Activated B cell treated with CpG ODN at 0.5 μM for 24 hours (primary cell): ENCODE results near the gene GRIA1. TPM values are rescaled to one million over a fixed set of nuclear protein-coding genes. Genes with fewer than 3 reads are reported as not detected.

Source experiments
- ATAC-seq: fragments of 200-7000 bp; cut with Tn5 transposase; one replicate; pipeline ENCODE4 v1.10.0; 2021; ENCODE audit warnings: low read depth, mild to moderate bottlenecking, moderate library complexity
- CTCF ChIA-PET: fragments of 350-600 bp; sonication (Branson Sonifier 250); formaldehyde crosslinking; loops from one replicate; lab custom pipeline; 2021; ENCODE audit warnings: antibody characterized with exemption; lab: Charles Lee
- POLR2A ChIA-PET: fragments of 350-600 bp; sonication (Branson Sonifier 250); formaldehyde crosslinking; loops from one replicate; lab custom pipeline; 2021; ENCODE audit warnings: antibody characterized with exemption; lab: Charles Lee
- DNase-seq: peaks from one replicate; pipeline ENCODE4 v3.0.0; 2022
- H3K27ac Mint-ChIP-seq: one replicate; pipeline ENCODE4 v1.8.0; 2020; ENCODE audit warnings: mixed read lengths
- H3K27me3 Mint-ChIP-seq: one replicate; pipeline ENCODE4 v1.8.0; 2021; ENCODE audit warnings: mixed read lengths
- H3K36me3 Mint-ChIP-seq: one replicate; pipeline ENCODE4 v1.8.0; 2021; ENCODE audit warnings: low read depth, mixed read lengths
- H3K4me1 Mint-ChIP-seq: one replicate; pipeline ENCODE4 v1.8.0; 2021; ENCODE audit warnings: mixed read lengths
- H3K4me3 Mint-ChIP-seq: one replicate; pipeline ENCODE4 v1.8.0; 2020; ENCODE audit warnings: mild to moderate bottlenecking, mixed read lengths
- H3K9me3 Mint-ChIP-seq: one replicate; pipeline ENCODE4 v1.8.0; 2020; ENCODE audit warnings: mixed read lengths
- intact Hi-C: fragments of 100-400 bp; cut with micrococcal nuclease; formaldehyde crosslinking; loops from one replicate; pipeline ENCODE4 v1.15.1; 2024
- total RNA-seq: library from RNA; stranded (reverse); gene quantifications from 2 replicates; pipeline ENCODE4 v1.2.3, GENCODE V29; 2022
- TF ChIP-seq, protein P1 (sequence below): fragments of 200-600 bp; IDR thresholded peaks from one replicate; pipeline ENCODE4 v1.8.0; 2022; ENCODE audit warnings: antibody characterized with exemption, mild to moderate bottlenecking

Gene GRIA1
- total RNA-seq, 1 donor from 2014 or later: not detected

DNA sequence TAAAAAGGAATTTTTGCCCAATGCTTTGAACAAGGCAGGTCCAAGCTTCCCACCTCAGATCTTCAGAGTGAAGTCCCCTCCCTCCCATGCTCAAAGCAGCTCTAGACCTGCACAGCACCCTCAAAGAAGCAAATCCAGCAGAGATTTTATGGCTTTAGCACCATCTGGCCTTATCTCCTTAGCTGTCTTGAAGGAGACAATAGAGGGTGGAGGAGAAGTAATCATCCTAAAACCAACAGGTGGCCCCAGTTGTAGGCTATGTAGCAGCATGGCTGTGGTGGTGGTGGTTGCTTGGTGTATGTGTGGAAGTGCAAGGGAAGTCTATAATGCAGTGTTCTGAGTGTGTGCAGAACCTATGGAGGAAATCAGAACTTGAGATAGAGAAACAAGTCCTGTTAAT lies 140.1 kb downstream of the GRIA1 start:
- no peak for ATAC-seq
- POLR2A ChIA-PET: no interaction called here
- Mint-ChIP-seq H3K27ac (no peak overlapping the region), H3K4me1 (no peaks in the 10 kb centered on the region), H3K9me3 (no peaks in the 10 kb centered on the region), H3K27me3 (no peaks in the 10 kb centered on the region), H3K4me3 (no peak overlapping the region), H3K36me3 (no peaks in the 10 kb centered on the region)
- intact Hi-C loops: no loop called here
- DNase-seq: no peak
- TF ChIP-seq, protein P1, sequence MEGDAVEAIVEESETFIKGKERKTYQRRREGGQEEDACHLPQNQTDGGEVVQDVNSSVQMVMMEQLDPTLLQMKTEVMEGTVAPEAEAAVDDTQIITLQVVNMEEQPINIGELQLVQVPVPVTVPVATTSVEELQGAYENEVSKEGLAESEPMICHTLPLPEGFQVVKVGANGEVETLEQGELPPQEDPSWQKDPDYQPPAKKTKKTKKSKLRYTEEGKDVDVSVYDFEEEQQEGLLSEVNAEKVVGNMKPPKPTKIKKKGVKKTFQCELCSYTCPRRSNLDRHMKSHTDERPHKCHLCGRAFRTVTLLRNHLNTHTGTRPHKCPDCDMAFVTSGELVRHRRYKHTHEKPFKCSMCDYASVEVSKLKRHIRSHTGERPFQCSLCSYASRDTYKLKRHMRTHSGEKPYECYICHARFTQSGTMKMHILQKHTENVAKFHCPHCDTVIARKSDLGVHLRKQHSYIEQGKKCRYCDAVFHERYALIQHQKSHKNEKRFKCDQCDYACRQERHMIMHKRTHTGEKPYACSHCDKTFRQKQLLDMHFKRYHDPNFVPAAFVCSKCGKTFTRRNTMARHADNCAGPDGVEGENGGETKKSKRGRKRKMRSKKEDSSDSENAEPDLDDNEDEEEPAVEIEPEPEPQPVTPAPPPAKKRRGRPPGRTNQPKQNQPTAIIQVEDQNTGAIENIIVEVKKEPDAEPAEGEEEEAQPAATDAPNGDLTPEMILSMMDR: no peak
- CTCF ChIA-PET: no interaction called here

DNA sequence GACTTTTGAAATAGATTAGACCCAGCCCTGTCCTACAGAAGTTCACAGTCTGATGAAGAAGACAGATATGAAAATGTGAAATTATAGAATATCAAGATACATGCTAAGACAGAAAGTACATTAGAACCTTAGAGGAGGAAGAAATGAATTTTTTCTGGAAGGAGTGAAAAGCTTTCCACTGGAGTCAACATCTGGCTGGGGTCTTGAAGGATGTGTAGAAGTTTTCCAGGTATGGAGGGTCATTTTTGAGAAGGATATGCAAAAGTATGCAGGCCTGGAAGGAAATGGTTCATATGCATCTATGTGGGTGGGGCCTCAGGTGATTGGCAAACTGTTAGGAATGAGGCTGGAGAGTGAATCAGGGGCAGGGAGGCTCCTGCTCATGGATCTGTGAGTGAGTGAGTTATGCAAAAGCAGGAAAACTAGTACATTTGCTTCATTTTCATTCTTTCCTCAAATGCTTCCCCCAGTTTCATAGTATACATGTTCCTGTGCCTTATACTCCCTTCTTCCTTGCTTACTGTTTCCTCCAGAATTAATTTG lies 142.3 kb downstream of the GRIA1 start:
- ATAC-seq (no peak), DNase-seq (no peak)
- Mint-ChIP-seq H3K4me1 (no peaks in the 10 kb centered on the region), H3K27ac (no peak overlapping the region), H3K9me3 (no peaks in the 10 kb centered on the region), H3K4me3 (no peak overlapping the region), H3K36me3 (no peaks in the 10 kb centered on the region), H3K27me3 (no peaks in the 10 kb centered on the region)
- CTCF ChIA-PET: no interaction called here
- POLR2A ChIA-PET: no interaction called here
- intact Hi-C loops: no loop called here
- TF ChIP-seq, protein P1: no peak

GRCh38 chr5:153636670-153637451 lies 146.4 kb downstream of the GRIA1 start:
- no peaks in the 10 kb centered on the region for H3K4me1 Mint-ChIP-seq
- H3K27me3 Mint-ChIP-seq: no peaks in the 10 kb centered on the region
- TF ChIP-seq, protein P1: no peak
- H3K36me3 Mint-ChIP-seq: no peaks in the 10 kb centered on the region
- POLR2A ChIA-PET: no interaction called here
- ATAC-seq (no peak), DNase-seq (no peak)
- no peak overlapping the region for H3K4me3 Mint-ChIP-seq
- intact Hi-C loops: no loop called here
- CTCF ChIA-PET: no interaction called here
- H3K9me3 Mint-ChIP-seq: no peaks in the 10 kb centered on the region
- no peak overlapping the region for H3K27ac Mint-ChIP-seq

- intact Hi-C loops: no loop called here
- ATAC-seq: no peak
- no peaks in the 10 kb centered on the region for H3K36me3 Mint-ChIP-seq
- H3K4me1 Mint-ChIP-seq: no peaks in the 10 kb centered on the region
- POLR2A ChIA-PET: no interaction called here
- H3K27me3 Mint-ChIP-seq: no peaks in the 10 kb centered on the region
- DNase-seq: no peak
- no peak overlapping the region for H3K27ac Mint-ChIP-seq
- H3K9me3 Mint-ChIP-seq: no peaks in the 10 kb centered on the region
- TF ChIP-seq, protein P1: no peak
- H3K4me3 Mint-ChIP-seq: no peak overlapping the region
- CTCF ChIA-PET: no interaction called here
These were observed 149.8 kb downstream of the GRIA1 start for GRCh38 chr5:153640293-153640692.

- TF ChIP-seq, protein P1: no peak
- DNase-seq (no peak), ATAC-seq (no peak)
- H3K27ac Mint-ChIP-seq: no peak overlapping the region
- no peaks in the 10 kb centered on the region for H3K9me3 Mint-ChIP-seq
- intact Hi-C loops: no loop called here
- no peak overlapping the region for H3K4me3 Mint-ChIP-seq
- POLR2A ChIA-PET: no interaction called here
- no peaks in the 10 kb centered on the region for H3K36me3 Mint-ChIP-seq
- no peaks in the 10 kb centered on the region for H3K27me3 Mint-ChIP-seq
- H3K4me1 Mint-ChIP-seq: no peaks in the 10 kb centered on the region
- CTCF ChIA-PET: no interaction called here
These were observed 150.8 kb downstream of the GRIA1 start for GRCh38 chr5:153641183-153641688.
